ENCODE measurements around the gene UCN. TPM values are rescaled to one million over a fixed set of nuclear protein-coding genes. Genes with fewer than 3 reads are reported as not detected.

Gene UCN
- total and polyA plus RNA-seq, 2 of the 4 experiments (the other 2 are of a cell fraction) = 0.22 TPM; not detected in 1

- Histone ChIP-seq H4K8ac (ENCODE audit: low read depth in 2 of 2, low read length in 2 of 2) (no peak overlapping the region), H3K4me1 (ENCODE audit: control insufficient read depth, insufficient read depth, low read length) (peaks cover 29% of the 10 kb centered on the region), H4K91ac (ENCODE audit: insufficient read depth, low read depth, low read length) (no peak overlapping the region), H3K9ac (ENCODE audit: low read depth, low read length) (no peak overlapping the region), H2BK15ac (ENCODE audit: low read depth, low read length) (no peak overlapping the region), H3K36me3 (ENCODE audit: control insufficient read depth, insufficient read depth, low read length) (no peaks in the 10 kb centered on the region), H2BK20ac (ENCODE audit: low read depth, low read length) (no peak overlapping the region), H2AK9ac (replicated peaks; ENCODE audit: low read depth, low read length, poor library complexity) (no peak overlapping the region), H2AK5ac (ENCODE audit: low read depth, low read length) (no peak overlapping the region), H3K4me2 (ENCODE audit: low read depth, low read length) (no peak overlapping the region), H3K27me3 (ENCODE audit: control insufficient read depth, insufficient read depth, low read length) (peaks cover 20% of the 10 kb centered on the region), H3K27ac (ENCODE audit: insufficient read depth, low read length) (no peak overlapping the region), H3K56ac (ENCODE audit: extremely low read depth, insufficient read depth, low read length) (no peak overlapping the region), H3K79me1 (ENCODE audit: low read depth in 1 of 2, low read length in 2 of 2) (no peaks in the 10 kb centered on the region), H2BK120ac (ENCODE audit: low read depth, low read length) (no peak overlapping the region), H4K5ac (ENCODE audit: low read depth, low read length) (no peak overlapping the region), H3K9me1 (ENCODE audit: insufficient read depth, low read length) (peaks cover 17% of the 10 kb centered on the region), H3K14ac (replicated peaks; ENCODE audit: low read depth, low read length) (no peak overlapping the region), H4K20me1 (ENCODE audit: insufficient read depth, low read length) (no peaks in the 10 kb centered on the region), H3K4ac (ENCODE audit: low read depth, low read length) (no peak overlapping the region), H3K4me3 (ENCODE audit: insufficient read depth, low read depth, low read length) (no peak overlapping the region), H3K9me3 (ENCODE audit: control insufficient read depth, insufficient read depth, low read length) (no peaks in the 10 kb centered on the region), H2AFZ (replicated peaks; ENCODE audit: low read length, poor library complexity) (no peak overlapping the region), H3K23ac (ENCODE audit: low read depth, low read length) (peak overlapping the region; percentile 59; the same call in 1 of the 2 replicates), H2BK5ac (ENCODE audit: low read depth, low read length, poor library complexity, severe bottlenecking) (no peak overlapping the region), H3K18ac (ENCODE audit: low read depth, low read length) (no peak overlapping the region)
- no CpG with 5 or more reads among the region's 1 CpG for WGBS, 2 experiments (ENCODE audit: extremely low coverage in 2 of 2, insufficient read length in 1 of 2)
- dilution Hi-C loops (cut with HindIII; ENCODE audit: low sequenced_read_pairs, unreplicated experiment) (no loop called here), in situ Hi-C loops (cut with MboI; ENCODE audit: low sequenced_read_pairs) (no loop called here), intact Hi-C loops (cut with micrococcal nuclease) (no loop called here)
- BruUV-seq (replicated peaks) = no TSS peak
- ChIA-PET POLR2A (ENCODE audit: unreplicated experiment) (no interaction called here), CTCF (interaction anchor here (1.3 kb wide), 1 partner anchor 13 kb away, joined by 3 read pairs; no protein-coding TSS in a partner anchor)
- no peak for ATAC-seq (ENCODE audit: low read depth)
- TF ChIP-seq USF2 (IDR thresholded peaks at IDR 0.05; ENCODE audit: low read depth, low read length) = no peak
- TF ChIP-seq POLR2A (IDR thresholded peaks at IDR 0.05; ENCODE audit: low read depth, low read length) = no peak
- no peak for TF ChIP-seq RCOR1 (IDR thresholded peaks at IDR 0.05; ENCODE audit: insufficient replicate concordance, low read length)
- no peak for DNase-seq
Measured at GRCh38 chr2:27278010-27278409, 30.2 kb downstream of the UCN start.

Measured in IMR-90 (cell line).